ENCODE data around the gene SCYGR5.

DNA sequence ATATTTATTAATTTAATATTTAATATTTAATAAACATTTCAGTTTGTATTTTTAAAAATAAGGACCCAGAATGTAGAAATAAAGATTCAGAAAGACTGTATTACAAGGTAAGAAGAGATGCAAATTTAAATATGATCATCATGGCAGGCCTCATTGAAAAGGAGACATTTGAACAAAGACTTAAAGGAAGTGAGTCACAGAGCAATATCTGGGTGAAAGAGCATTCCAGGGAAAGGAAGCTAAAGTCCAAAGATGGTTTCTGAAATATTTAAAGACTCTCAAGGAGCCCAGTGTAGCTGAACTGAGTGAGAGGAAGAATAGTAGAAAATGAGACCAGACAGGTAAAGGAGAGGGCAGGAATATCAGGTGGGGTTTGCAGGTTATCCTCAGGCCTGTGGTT is 43.4 kb upstream of the SCYGR5 start:
- TF ChIP-seq POLR2A (IDR thresholded peaks at IDR 0.05) (no peak), POLR2AphosphoS5 (IDR thresholded peaks at IDR 0.05) (no peak), CTCF (IDR thresholded peaks at IDR 0.05) (no peak), EP300 (IDR thresholded peaks at IDR 0.05) (no peak)

Data from suprapubic skin (tissue), 4 donors.